Stimulated activated naive B cell treated with anti-CD40 and anti-IgM and Interleukin-4, amounts not matched to agents 10 μg/mL and 1 μg/mL and 100 μg/mL, for 72 hours (primary cell): ENCODE results near the gene DNAH10.

Source experiments
- ATAC-seq, 2 donors: fragments of 150-1000 bp; cut with Tn5 transposase; replicated peaks; 2 replicates each; pipeline ENCODE4 v1.10.0; 2021; ENCODE audit warnings: moderate library complexity in 1 of 2
- DNase-seq: peaks from one replicate; pipeline ENCODE4 v3.0.0; 2021
- H3K27ac Mint-ChIP-seq: one replicate; pipeline ENCODE4 v1.8.0; 2022; ENCODE audit warnings: mild to moderate bottlenecking, mixed read lengths
- H3K27me3 Mint-ChIP-seq, 2 donors: one replicate each; pipeline ENCODE4 v1.8.0; 2022; ENCODE audit warnings: mixed read lengths in 2 of 2
- H3K36me3 Mint-ChIP-seq, 2 donors: one replicate each; pipeline ENCODE4 v1.8.0; 2022; ENCODE audit warnings: mixed read lengths in 2 of 2, mild to moderate bottlenecking in 1 of 2
- H3K4me1 Mint-ChIP-seq, 2 donors: one replicate each; pipeline ENCODE4 v1.8.0; 2022; ENCODE audit warnings: mixed read lengths in 2 of 2, mild to moderate bottlenecking in 1 of 2
- H3K4me3 Mint-ChIP-seq, 2 donors: one replicate each; pipeline ENCODE4 v1.8.0; 2022; ENCODE audit warnings: mild to moderate bottlenecking in 2 of 2, mixed read lengths in 2 of 2, moderate library complexity in 1 of 2
- H3K9me3 Mint-ChIP-seq, 2 donors: one replicate each; pipeline ENCODE4 v1.8.0; 2022; ENCODE audit warnings: mixed read lengths in 2 of 2, mild to moderate bottlenecking in 1 of 2

The DNAH10 gene

GRCh38 chr12:123931686-123932321 is 169.7 kb downstream of the DNAH10 start:
- ATAC-seq = no peak
- no peak for DNase-seq
- no peak overlapping the region for H3K4me3 Mint-ChIP-seq

GRCh38 chr12:123933214-123933613 is 171.1 kb downstream of the DNAH10 start:
- Mint-ChIP-seq H3K27ac (no peak overlapping the region), H3K36me3 (peaks cover 7 to 18% of the 10 kb centered on the region in 2 donors), H3K27me3 (peaks cover 0 to 24% of the 10 kb centered on the region in 2 donors), H3K4me1 (peaks cover 18% of the 10 kb centered on the region in 2 donors), H3K9me3 (no peaks in the 10 kb centered on the region), H3K4me3 (no peak overlapping the region)
- no peak for DNase-seq
- no peak for ATAC-seq

More at GRCh38 chr12:123931686-123932321, 169.7 kb downstream of the DNAH10 start:
- Mint-ChIP-seq H3K27me3 (peaks cover under 1 to 38% of the 10 kb centered on the region in 2 donors), H3K27ac (no peak overlapping the region), H3K9me3 (no peaks in the 10 kb centered on the region), H3K36me3 (peaks cover 7 to 10% of the 10 kb centered on the region in 2 donors), H3K4me1 (peaks cover 14 to 18% of the 10 kb centered on the region in 2 donors)

- Mint-ChIP-seq H3K36me3 (peaks cover 7 to 21% of the 10 kb centered on the region in 2 donors), H3K27ac (no peak overlapping the region), H3K27me3 (peaks cover 0 to 17% of the 10 kb centered on the region in 2 donors), H3K9me3 (no peaks in the 10 kb centered on the region), H3K4me1 (peaks cover 19 to 21% of the 10 kb centered on the region in 2 donors), H3K4me3 (no peak overlapping the region)
- DNase-seq = no peak
- ATAC-seq = peak; percentile 35 to 36
Observed at GRCh38 chr12:123934016-123934620, 172.0 kb downstream of the DNAH10 start.

- H3K36me3 Mint-ChIP-seq = peaks cover 7 to 21% of the 10 kb centered on the region in 2 donors
- no peak for DNase-seq
- no peak overlapping the region for H3K4me3 Mint-ChIP-seq
- peak overlapping the region; percentile 42 for H3K27ac Mint-ChIP-seq
- ATAC-seq = peak in 1 of 2 donors; percentile 29
- no peaks in the 10 kb centered on the region for H3K9me3 Mint-ChIP-seq
- peaks cover 0 to 10% of the 10 kb centered on the region in 2 donors for H3K27me3 Mint-ChIP-seq
- H3K4me1 Mint-ChIP-seq = peaks cover 20% of the 10 kb centered on the region in 2 donors
Observed at GRCh38 chr12:123934829-123935228, 172.7 kb downstream of the DNAH10 start.

GRCh38 chr12:123935956-123936355 is 173.9 kb downstream of the DNAH10 start:
- DNase-seq (no peak), ATAC-seq (no peak)
- Mint-ChIP-seq H3K36me3 (peaks cover 7 to 27% of the 10 kb centered on the region in 2 donors), H3K27me3 (peaks cover 0 to 9% of the 10 kb centered on the region in 2 donors), H3K4me3 (no peak overlapping the region), H3K27ac (no peak overlapping the region), H3K4me1 (peaks cover 20% of the 10 kb centered on the region in 2 donors), H3K9me3 (no peaks in the 10 kb centered on the region)

- H3K4me3 Mint-ChIP-seq = no peak overlapping the region
- no peak for DNase-seq
- H3K9me3 Mint-ChIP-seq = peaks cover 0 to under 1% of the 10 kb centered on the region in 2 donors
- no peak for ATAC-seq
- H3K27me3 Mint-ChIP-seq = peaks cover 0 to 9% of the 10 kb centered on the region in 2 donors
- peaks cover 12 to 31% of the 10 kb centered on the region in 2 donors for H3K36me3 Mint-ChIP-seq
- H3K27ac Mint-ChIP-seq = peak overlapping the region; percentile 76
- peaks cover 20% of the 10 kb centered on the region in 2 donors for H3K4me1 Mint-ChIP-seq
Observed at GRCh38 chr12:123936471-123936870, 174.4 kb downstream of the DNAH10 start.

- Mint-ChIP-seq H3K36me3 (peaks cover 18 to 37% of the 10 kb centered on the region in 2 donors), H3K27ac (peak overlapping the region; percentile 81), H3K4me1 (peaks cover 20 to 21% of the 10 kb centered on the region in 2 donors), H3K4me3 (peak overlapping the region; percentile 42 to 43), H3K9me3 (peaks cover 0 to 5% of the 10 kb centered on the region in 2 donors), H3K27me3 (peaks cover 0 to 2% of the 10 kb centered on the region in 2 donors)
- DNase-seq (no peak), ATAC-seq (no peak)
Observed at GRCh38 chr12:123936956-123937706, 175.0 kb downstream of the DNAH10 start.

- Mint-ChIP-seq H3K4me1 (peaks cover 20 to 21% of the 10 kb centered on the region in 2 donors), H3K9me3 (peaks cover 4 to 7% of the 10 kb centered on the region in 2 donors), H3K4me3 (peak overlapping the region; percentile 42 to 43), H3K27me3 (no peaks in the 10 kb centered on the region), H3K27ac (peak overlapping the region; percentile 81), H3K36me3 (peaks cover 26 to 46% of the 10 kb centered on the region in 2 donors)
- peak; percentile 89 to 90 for ATAC-seq
- DNase-seq = no peak
Observed at GRCh38 chr12:123937707-123938591, 175.8 kb downstream of the DNAH10 start.

- Mint-ChIP-seq H3K36me3 (peaks cover 28 to 47% of the 10 kb centered on the region in 2 donors), H3K27me3 (no peaks in the 10 kb centered on the region), H3K27ac (peak overlapping the region; percentile 81), H3K9me3 (peaks cover 4 to 7% of the 10 kb centered on the region in 2 donors), H3K4me1 (peaks cover 20 to 21% of the 10 kb centered on the region in 2 donors), H3K4me3 (no peak overlapping the region)
- DNase-seq (no peak), ATAC-seq (no peak)
Observed at GRCh38 chr12:123938679-123939480, 176.8 kb downstream of the DNAH10 start.

GRCh38 chr12:123939716-123940626 is 177.9 kb downstream of the DNAH10 start:
- Mint-ChIP-seq H3K27ac (no peak overlapping the region), H3K27me3 (no peaks in the 10 kb centered on the region), H3K36me3 (peaks cover 32 to 52% of the 10 kb centered on the region in 2 donors), H3K4me3 (no peak overlapping the region), H3K4me1 (peaks cover 20 to 21% of the 10 kb centered on the region in 2 donors), H3K9me3 (peaks cover 4 to 7% of the 10 kb centered on the region in 2 donors)
- DNase-seq (no peak), ATAC-seq (no peak)

GRCh38 chr12:123940627-123940966 is 178.5 kb downstream of the DNAH10 start:
- Mint-ChIP-seq H3K4me3 (no peak overlapping the region), H3K27ac (no peak overlapping the region), H3K36me3 (peaks cover 32 to 52% of the 10 kb centered on the region in 2 donors), H3K4me1 (peaks cover 20 to 21% of the 10 kb centered on the region in 2 donors), H3K9me3 (peaks cover 4 to 7% of the 10 kb centered on the region in 2 donors), H3K27me3 (no peaks in the 10 kb centered on the region)
- ATAC-seq (no peak), DNase-seq (no peak)

- DNase-seq (no peak), ATAC-seq (no peak)
- Mint-ChIP-seq H3K4me3 (no peak overlapping the region), H3K27me3 (no peaks in the 10 kb centered on the region), H3K36me3 (peaks cover 33 to 52% of the 10 kb centered on the region in 2 donors), H3K4me1 (peaks cover 20 to 21% of the 10 kb centered on the region in 2 donors), H3K27ac (no peak overlapping the region), H3K9me3 (peaks cover 4 to 7% of the 10 kb centered on the region in 2 donors)
Observed at GRCh38 chr12:123941000-123941399, 178.9 kb downstream of the DNAH10 start.
